Activated T-cell treated with anti-CD3 and anti-CD28 coated beads, Interleukin-2, amount 50 U/mL, for 24 hours (primary cell): ENCODE results near the gene ERAP2.
A peak's percentile ranks its signal among the peaks of the same experiment; 100 is the strongest.
"Not testable (repeated sequence)": the region's sequence is repeated elsewhere in the genome, so short reads cannot be mapped to it uniquely, and the experiment has no call there.

Source experiments
- DNase-seq: peaks from one replicate; pipeline ENCODE4 v3.0.0-alpha.2; 2020
- H3K27ac Mint-ChIP-seq: 2 replicates; pipeline ENCODE4 v1.8.0; 2020; ENCODE audit warnings: mild to moderate bottlenecking, mixed read lengths
- H3K27me3 Mint-ChIP-seq: 2 replicates; pipeline ENCODE4 v1.8.0; 2020; ENCODE audit warnings: mixed read lengths
- H3K36me3 Mint-ChIP-seq: 2 replicates; pipeline ENCODE4 v1.8.0; 2020; ENCODE audit warnings: low read depth, mixed read lengths
- H3K4me1 Mint-ChIP-seq: 2 replicates; pipeline ENCODE4 v1.8.0; 2020; ENCODE audit warnings: low read depth, mixed read lengths
- H3K4me3 Mint-ChIP-seq: 2 replicates; pipeline ENCODE4 v1.8.0; 2020; ENCODE audit warnings: mild to moderate bottlenecking, moderate library complexity, mixed read lengths
- H3K9me3 Mint-ChIP-seq: 2 replicates; pipeline ENCODE4 v1.8.0; 2020; ENCODE audit warnings: mixed read lengths

The ERAP2 gene

GRCh38 chr5:96927008-96927407 is 50.7 kb downstream of the ERAP2 start:
- Mint-ChIP-seq H3K9me3 (no peaks in the 10 kb centered on the region), H3K4me3 (no peak overlapping the region), H3K27ac (no peak overlapping the region), H3K36me3 (peaks cover 8% of the 10 kb centered on the region), H3K4me1 (peaks cover 63% of the 10 kb centered on the region), H3K27me3 (no peaks in the 10 kb centered on the region)
- no peak for DNase-seq

- no peaks in the 10 kb centered on the region for H3K9me3 Mint-ChIP-seq
- H3K36me3 Mint-ChIP-seq, result peaks cover 7% of the 10 kb centered on the region
- no peaks in the 10 kb centered on the region for H3K27me3 Mint-ChIP-seq
- no peak overlapping the region for H3K4me3 Mint-ChIP-seq
- no peak for DNase-seq
- no peak overlapping the region for H3K27ac Mint-ChIP-seq
- peaks cover 69% of the 10 kb centered on the region for H3K4me1 Mint-ChIP-seq
These were observed 52.8 kb downstream of the ERAP2 start for GRCh38 chr5:96928931-96929708.

DNA sequence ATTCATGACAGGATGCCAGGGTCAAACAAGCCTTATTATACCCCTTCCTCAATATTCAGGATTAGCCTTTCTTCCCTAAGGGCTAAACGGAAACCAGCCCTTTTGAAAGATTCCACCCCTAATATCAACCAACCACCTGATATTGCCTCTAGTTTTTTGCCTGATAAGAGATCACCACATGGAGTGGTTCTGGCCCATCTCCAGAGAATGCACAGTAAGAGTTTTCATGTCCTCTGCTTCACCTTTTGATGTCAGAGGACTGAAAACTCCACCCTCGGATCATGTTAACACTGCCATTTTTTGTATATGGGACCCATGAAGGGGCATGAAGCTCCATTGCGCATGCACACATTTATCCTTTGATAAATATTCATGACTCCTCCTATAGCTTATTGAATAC is 53.8 kb downstream of the ERAP2 start:
- Mint-ChIP-seq H3K4me1 (peaks cover 63% of the 10 kb centered on the region), H3K4me3 (no peak overlapping the region), H3K27me3 (no peaks in the 10 kb centered on the region), H3K9me3 (no peaks in the 10 kb centered on the region), H3K36me3 (peaks cover 12% of the 10 kb centered on the region), H3K27ac (no peak overlapping the region)
- DNase-seq, result no peak

- Mint-ChIP-seq H3K4me3 (no peak overlapping the region), H3K27ac (no peak overlapping the region), H3K4me1 (peaks cover 59% of the 10 kb centered on the region), H3K27me3 (no peaks in the 10 kb centered on the region), H3K9me3 (no peaks in the 10 kb centered on the region), H3K36me3 (peaks cover 13% of the 10 kb centered on the region)
- DNase-seq, result no peak
These were observed 54.3 kb downstream of the ERAP2 start for GRCh38 chr5:96930589-96930988.

DNA sequence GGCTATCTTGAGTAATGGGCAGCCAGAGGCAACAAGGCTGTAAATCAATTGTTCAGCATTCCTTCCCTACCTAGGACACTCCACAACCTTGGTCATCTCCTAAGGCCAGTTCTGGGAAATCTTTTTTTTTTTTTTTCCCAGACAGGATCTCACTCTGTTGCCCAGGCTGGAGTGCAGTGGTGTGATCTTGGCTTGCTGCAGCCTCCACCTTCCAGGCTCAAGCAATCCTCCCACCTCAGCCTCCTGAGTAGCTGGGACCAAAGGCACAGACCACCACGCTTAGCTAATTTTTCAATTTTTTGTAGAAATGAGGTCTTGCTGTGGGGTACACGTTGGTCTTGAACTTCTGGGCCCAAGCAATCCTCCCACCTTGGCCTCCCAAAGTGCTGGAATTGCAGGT is 54.7 kb downstream of the ERAP2 start:
- H3K36me3 Mint-ChIP-seq, result peaks cover 15% of the 10 kb centered on the region
- H3K27me3 Mint-ChIP-seq, DNase-seq, H3K27ac Mint-ChIP-seq, H3K9me3 Mint-ChIP-seq, H3K4me3 Mint-ChIP-seq: not testable (repeated sequence)
- H3K4me1 Mint-ChIP-seq, result peaks cover 58% of the 10 kb centered on the region

- H3K4me3 Mint-ChIP-seq, result no peak overlapping the region
- peaks cover 19% of the 10 kb centered on the region for H3K36me3 Mint-ChIP-seq
- DNase-seq, result no peak
- no peaks in the 10 kb centered on the region for H3K27me3 Mint-ChIP-seq
- H3K9me3 Mint-ChIP-seq, result no peaks in the 10 kb centered on the region
- peaks cover 56% of the 10 kb centered on the region for H3K4me1 Mint-ChIP-seq
- peak overlapping the region; percentile 48 for H3K27ac Mint-ChIP-seq
These were observed 55.3 kb downstream of the ERAP2 start for GRCh38 chr5:96931605-96932004.

- DNase-seq, result no peak
- no peaks in the 10 kb centered on the region for H3K27me3 Mint-ChIP-seq
- H3K36me3 Mint-ChIP-seq, result peaks cover 21% of the 10 kb centered on the region
- no peak overlapping the region for H3K4me3 Mint-ChIP-seq
- H3K4me1 Mint-ChIP-seq, result peaks cover 60% of the 10 kb centered on the region
- no peak overlapping the region for H3K27ac Mint-ChIP-seq
- H3K9me3 Mint-ChIP-seq, result no peaks in the 10 kb centered on the region
These were observed 55.7 kb downstream of the ERAP2 start for GRCh38 chr5:96932026-96932425.

DNA sequence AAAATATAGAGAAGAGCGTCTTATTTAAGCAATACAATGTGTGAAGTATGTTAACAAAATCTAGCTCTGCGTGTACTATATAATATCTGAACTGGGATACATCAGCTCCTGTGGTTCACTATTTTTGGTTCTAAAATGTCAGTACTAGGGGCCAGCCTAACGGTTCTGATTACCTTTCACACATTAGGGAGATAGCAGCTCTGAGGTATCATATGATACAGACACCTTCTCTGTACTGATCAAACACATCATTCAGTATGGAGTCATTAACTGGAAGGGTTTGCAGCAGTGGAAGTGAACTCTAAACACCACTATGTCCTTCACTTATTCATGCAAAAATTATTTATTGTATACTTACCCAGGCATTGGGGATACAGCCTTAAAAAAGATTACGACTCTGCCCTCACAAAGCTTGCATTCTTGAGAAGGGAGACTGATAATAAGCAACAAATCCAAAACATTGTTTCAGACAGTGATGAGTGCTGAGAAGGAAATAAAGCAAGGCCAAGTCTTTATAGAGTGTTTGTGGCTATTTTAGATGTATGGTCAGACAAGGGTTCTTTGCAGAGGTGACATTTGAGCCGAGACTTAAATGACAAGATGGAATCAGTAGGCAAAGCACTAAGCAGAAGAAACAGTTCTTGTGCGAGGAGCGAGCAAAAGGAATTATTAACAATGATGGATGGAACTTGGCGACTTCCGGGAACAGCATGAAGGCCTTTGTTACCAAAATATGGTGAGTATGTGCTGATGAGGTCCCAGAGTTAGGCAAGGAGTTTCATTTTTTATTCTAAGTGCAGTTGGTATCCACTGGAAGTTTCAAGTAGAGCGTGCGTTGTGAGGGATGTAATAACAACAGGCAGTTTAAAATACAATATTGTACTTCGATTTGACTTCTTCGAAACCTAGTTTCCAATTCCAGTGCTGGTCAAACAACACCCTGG is 57.7 kb downstream of the ERAP2 start:
- peaks cover 31% of the 10 kb centered on the region for H3K36me3 Mint-ChIP-seq
- H3K9me3 Mint-ChIP-seq, result no peaks in the 10 kb centered on the region
- peaks cover 69% of the 10 kb centered on the region for H3K4me1 Mint-ChIP-seq
- no peaks in the 10 kb centered on the region for H3K27me3 Mint-ChIP-seq
- no peak for DNase-seq
- peak overlapping the region; percentile 94 for H3K4me3 Mint-ChIP-seq
- peak overlapping the region; percentile 95 for H3K27ac Mint-ChIP-seq

DNA sequence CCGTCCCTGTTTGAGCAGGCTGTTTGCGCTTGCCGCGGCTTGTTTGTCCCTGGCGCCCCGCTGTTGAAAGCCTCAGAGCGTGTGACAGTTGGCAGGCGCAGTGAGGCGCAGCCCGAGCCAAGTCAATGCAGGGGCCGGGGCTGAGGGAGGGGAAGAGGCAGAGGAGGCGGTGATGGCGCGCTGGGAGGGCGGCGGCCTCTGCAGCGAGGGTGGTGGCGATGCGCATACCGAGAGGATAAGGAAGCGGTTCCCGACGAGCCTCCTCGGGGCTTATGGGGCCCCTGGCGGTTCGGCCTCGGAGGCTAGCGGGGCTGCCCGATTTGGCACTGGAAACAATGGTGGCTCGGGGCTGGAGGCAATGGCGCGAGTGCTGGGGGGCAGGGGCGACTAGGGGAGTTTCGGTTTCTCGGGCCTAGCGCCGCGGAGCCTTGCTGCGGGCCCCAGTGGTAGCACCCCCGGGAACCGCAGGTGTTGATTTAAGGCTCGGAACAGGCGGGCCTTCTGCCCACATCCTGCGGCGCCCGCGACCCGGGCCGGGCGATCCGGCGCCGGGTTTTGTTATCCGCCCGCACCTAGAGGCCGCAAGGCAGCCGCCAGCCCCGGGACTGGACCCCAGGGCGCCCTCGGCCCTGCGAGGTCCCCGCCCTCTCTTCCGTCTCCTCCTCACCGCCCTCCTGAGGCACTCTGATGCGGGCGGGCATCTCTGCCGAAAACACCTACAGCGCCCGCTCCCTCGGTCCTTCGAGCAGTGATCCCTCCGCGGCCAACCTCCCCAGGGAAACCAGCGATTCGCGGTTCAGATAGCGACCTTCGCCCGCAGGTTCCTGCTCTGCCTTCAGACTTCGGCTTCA is 58.6 kb downstream of the ERAP2 start:
- H3K9me3 Mint-ChIP-seq, result no peaks in the 10 kb centered on the region
- H3K27ac Mint-ChIP-seq, result peak overlapping the region; percentile 95
- peak overlapping the region; percentile 94 for H3K4me3 Mint-ChIP-seq
- DNase-seq, result peak; percentile 96
- H3K27me3 Mint-ChIP-seq, result no peaks in the 10 kb centered on the region
- H3K36me3 Mint-ChIP-seq, result peaks cover 31% of the 10 kb centered on the region
- H3K4me1 Mint-ChIP-seq, result peaks cover 71% of the 10 kb centered on the region

- no peaks in the 10 kb centered on the region for H3K27me3 Mint-ChIP-seq
- peaks cover 37% of the 10 kb centered on the region for H3K36me3 Mint-ChIP-seq
- no peaks in the 10 kb centered on the region for H3K9me3 Mint-ChIP-seq
- peaks cover 71% of the 10 kb centered on the region for H3K4me1 Mint-ChIP-seq
- DNase-seq, result peak; percentile 95
- H3K4me3 Mint-ChIP-seq, result peak within 1 kb of the TSS; percentile 94
- peak within 1 kb of the TSS; percentile 95 for H3K27ac Mint-ChIP-seq
These were observed 59.5 kb downstream of the ERAP2 start, which contains the start of gene LNPEP for GRCh38 chr5:96935559-96936430. TSS of gene LNPEP (plus strand) at chr5:96936080. CDS start at chr5:96936156, 76 bp downstream.

DNA sequence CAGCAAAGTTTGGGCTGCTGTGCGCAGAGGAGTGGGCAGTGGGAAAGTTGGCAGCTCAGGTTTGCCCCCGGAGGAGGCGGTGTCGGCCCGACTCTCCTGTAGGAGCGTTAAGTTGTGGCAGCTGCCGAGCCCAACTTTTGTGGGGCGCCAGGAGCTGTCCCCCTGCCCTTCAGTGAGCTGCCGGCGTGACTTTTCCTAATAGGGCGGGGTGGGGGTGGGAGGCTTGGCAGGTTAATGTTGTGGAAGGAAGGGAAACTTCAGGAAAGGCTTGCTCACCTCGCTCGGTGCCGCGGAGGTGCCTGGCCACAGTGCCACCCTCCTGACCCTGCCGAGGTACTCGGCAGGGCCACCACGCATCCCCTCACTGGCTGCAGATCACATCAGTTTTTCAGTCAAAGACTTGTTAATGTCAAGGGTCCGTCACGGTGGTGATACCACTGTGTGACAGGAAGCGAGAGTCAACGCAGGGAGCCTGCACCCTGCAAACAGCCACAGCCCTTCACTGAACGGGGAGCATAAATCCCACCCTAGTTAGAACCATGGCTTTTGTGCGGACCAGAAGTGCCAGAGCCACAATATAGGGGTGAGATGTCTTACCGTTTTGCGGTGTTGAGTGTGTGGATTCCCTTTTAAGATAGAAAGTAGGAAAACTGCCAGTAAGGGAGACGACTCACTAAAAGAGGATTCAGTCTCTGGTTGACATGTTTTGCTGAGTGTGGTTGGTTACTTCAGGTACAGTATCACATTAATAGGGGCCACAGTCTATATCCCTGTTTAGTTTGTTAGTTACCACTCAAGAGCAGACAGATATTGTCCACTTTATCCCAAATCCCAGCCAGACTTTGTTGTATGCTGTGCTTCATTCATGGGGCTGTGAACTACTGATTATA is 60.4 kb downstream of the ERAP2 start:
- Mint-ChIP-seq H3K27ac (peak overlapping the region; percentile 95), H3K27me3 (no peaks in the 10 kb centered on the region), H3K9me3 (no peaks in the 10 kb centered on the region), H3K4me3 (peak overlapping the region; percentile 94), H3K36me3 (peaks cover 40% of the 10 kb centered on the region), H3K4me1 (peaks cover 74% of the 10 kb centered on the region)
- peak; percentile 66 for DNase-seq

DNA sequence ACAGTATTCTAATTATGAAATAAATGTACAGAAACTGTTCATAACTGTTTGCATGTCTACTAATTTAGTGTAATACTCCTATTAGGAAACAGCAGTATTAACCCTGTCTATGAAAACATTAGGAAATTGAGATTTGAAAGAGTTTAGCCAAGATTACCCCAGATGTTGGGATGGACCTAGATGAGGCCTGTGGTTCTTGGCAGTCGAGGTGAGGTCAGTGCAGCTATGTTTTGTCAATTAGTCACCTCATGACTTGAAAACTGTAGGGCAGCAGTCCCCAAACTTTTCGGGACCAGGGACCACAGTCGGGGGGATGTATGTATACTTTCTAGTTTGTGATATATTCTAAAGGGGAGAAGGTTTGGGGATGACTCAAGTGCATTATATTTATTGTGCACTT is 64.3 kb downstream of the ERAP2 start:
- H3K4me3 Mint-ChIP-seq, result no peak overlapping the region
- peaks cover 76% of the 10 kb centered on the region for H3K4me1 Mint-ChIP-seq
- peaks cover 40% of the 10 kb centered on the region for H3K36me3 Mint-ChIP-seq
- peak overlapping the region; percentile 80 for H3K27ac Mint-ChIP-seq
- H3K9me3 Mint-ChIP-seq, result no peaks in the 10 kb centered on the region
- no peaks in the 10 kb centered on the region for H3K27me3 Mint-ChIP-seq
- no peak for DNase-seq

- no peak overlapping the region for H3K4me3 Mint-ChIP-seq
- no peaks in the 10 kb centered on the region for H3K27me3 Mint-ChIP-seq
- H3K36me3 Mint-ChIP-seq, result peaks cover 37% of the 10 kb centered on the region
- DNase-seq, result no peak
- H3K9me3 Mint-ChIP-seq, result no peaks in the 10 kb centered on the region
- H3K4me1 Mint-ChIP-seq, result peaks cover 82% of the 10 kb centered on the region
- H3K27ac Mint-ChIP-seq, result peak overlapping the region; percentile 6
These were observed 64.8 kb downstream of the ERAP2 start for GRCh38 chr5:96941140-96941539.
